HFF-Myc (cell line): ENCODE results near the gene CDC42EP3.

Experiments
- DNase-seq: peaks from one replicate; pipeline ENCODE4 v3.0.0-alpha.2; 2011; ENCODE audit warnings: low read depth; ENCODE audit errors: extremely low read depth
- H3K4me3 ChIP-seq: replicated peaks from 2 replicates; pipeline ENCODE4 v1.5.1; 2011; ENCODE audit warnings: low read depth, mild to moderate bottlenecking, control low read depth, low read length
- CTCF ChIP-seq: IDR thresholded peaks from 2 replicates; pipeline ENCODE4 v1.5.1; 2012; ENCODE audit warnings: mild to moderate bottlenecking, low read depth, low read length, control low read depth; ENCODE audit errors: missing control alignments

Gene CDC42EP3

GRCh38 chr2:37635504-37636380, 35.7 kb downstream of the CDC42EP3 start:
- TF ChIP-seq CTCF = no peak

GRCh38 chr2:37634914-37635503, 36.4 kb downstream of the CDC42EP3 start:
- DNase-seq = no peak

More at GRCh38 chr2:37635504-37636380, 35.7 kb downstream of the CDC42EP3 start:
- DNase-seq = no peak
- no peak overlapping the region for H3K4me3 ChIP-seq

GRCh38 chr2:37633845-37634244, 37.6 kb downstream of the CDC42EP3 start:
- H3K4me3 ChIP-seq = no peak overlapping the region
- no peak for TF ChIP-seq CTCF
- no peak for DNase-seq

More at GRCh38 chr2:37634914-37635503, 36.4 kb downstream of the CDC42EP3 start:
- H3K4me3 ChIP-seq = no peak overlapping the region
- TF ChIP-seq CTCF = no peak

GRCh38 chr2:37633234-37633633, 38.2 kb downstream of the CDC42EP3 start:
- TF ChIP-seq CTCF = no peak
- no peak for DNase-seq
- H3K4me3 ChIP-seq = no peak overlapping the region

- no peak for DNase-seq
- TF ChIP-seq CTCF = no peak
- H3K4me3 ChIP-seq = no peak overlapping the region
Measured at GRCh38 chr2:37632310-37632709, 39.1 kb downstream of the CDC42EP3 start.

GRCh38 chr2:37631698-37632097, 39.7 kb downstream of the CDC42EP3 start:
- H3K4me3 ChIP-seq = no peak overlapping the region
- no peak for DNase-seq
- no peak for TF ChIP-seq CTCF
